ENCODE measurements around the gene LRP1. TPM values are rescaled to one million over a fixed set of nuclear protein-coding genes. Genes with fewer than 3 reads are reported as not detected.
A peak's percentile ranks its signal among the peaks of the same experiment; 100 is the strongest.

The LRP1 gene
- total RNA-seq, 2 experiments from 2014 or later = 6.6 to 8.5 TPM

- Histone ChIP-seq H3K4me1 (ENCODE audit: insufficient read depth, low read length) (peaks cover 73% of the 10 kb centered on the region), H3K27me3 (ENCODE audit: control insufficient read depth in 1 of 2, insufficient read depth in 2 of 2, low read length in 2 of 2) (peaks cover 27 to 30% of the 10 kb centered on the region in 2 experiments), H3K36me3 (ENCODE audit: insufficient read depth, low read length) (peaks cover 39% of the 10 kb centered on the region), H3K9me3 (ENCODE audit: control insufficient read depth in 1 of 2, insufficient read depth in 1 of 2, low read length in 2 of 2) (peaks cover 0 to 17% of the 10 kb centered on the region in 2 experiments), H3K27ac (ENCODE audit: low read depth in 1 of 2, low read length in 2 of 2) (peak overlapping the region in 1 of 2 donors; percentile 9), H3K4me3 (ENCODE audit: low read length) (no peak overlapping the region)
- POLR2A ChIA-PET = interaction anchor here (1.8 kb wide), 1 partner anchor 9 kb away, joined by 6 read pairs; no protein-coding TSS in a partner anchor
- no peak for DNase-seq
- Mint-ChIP-seq H3K36me3 (ENCODE audit: low read depth) (peaks cover 48% of the 10 kb centered on the region), H3K27me3 (peaks cover 28% of the 10 kb centered on the region), H3K4me1 (ENCODE audit: low read depth) (peaks cover 66% of the 10 kb centered on the region), H3K9me3 (no peaks in the 10 kb centered on the region), H3K27ac (no peak overlapping the region), H3K4me3 (no peak overlapping the region)
- intact Hi-C loops (cut with DNase I, micrococcal nuclease) = loop anchor here in 1 of 2 experiments (5.0 kb wide), 1 partner anchor 151 kb away; no protein-coding TSS in a partner anchor
- CTCF ChIA-PET = no interaction called here
- TF ChIP-seq, protein P1, sequence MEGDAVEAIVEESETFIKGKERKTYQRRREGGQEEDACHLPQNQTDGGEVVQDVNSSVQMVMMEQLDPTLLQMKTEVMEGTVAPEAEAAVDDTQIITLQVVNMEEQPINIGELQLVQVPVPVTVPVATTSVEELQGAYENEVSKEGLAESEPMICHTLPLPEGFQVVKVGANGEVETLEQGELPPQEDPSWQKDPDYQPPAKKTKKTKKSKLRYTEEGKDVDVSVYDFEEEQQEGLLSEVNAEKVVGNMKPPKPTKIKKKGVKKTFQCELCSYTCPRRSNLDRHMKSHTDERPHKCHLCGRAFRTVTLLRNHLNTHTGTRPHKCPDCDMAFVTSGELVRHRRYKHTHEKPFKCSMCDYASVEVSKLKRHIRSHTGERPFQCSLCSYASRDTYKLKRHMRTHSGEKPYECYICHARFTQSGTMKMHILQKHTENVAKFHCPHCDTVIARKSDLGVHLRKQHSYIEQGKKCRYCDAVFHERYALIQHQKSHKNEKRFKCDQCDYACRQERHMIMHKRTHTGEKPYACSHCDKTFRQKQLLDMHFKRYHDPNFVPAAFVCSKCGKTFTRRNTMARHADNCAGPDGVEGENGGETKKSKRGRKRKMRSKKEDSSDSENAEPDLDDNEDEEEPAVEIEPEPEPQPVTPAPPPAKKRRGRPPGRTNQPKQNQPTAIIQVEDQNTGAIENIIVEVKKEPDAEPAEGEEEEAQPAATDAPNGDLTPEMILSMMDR (IDR thresholded peaks at IDR 0.05) = no peak
- ATAC-seq (ENCODE audit: poor library complexity) = no peak
Observed at GRCh38 chr12:57233357-57234232, 105.3 kb downstream of the LRP1 start.

DNA sequence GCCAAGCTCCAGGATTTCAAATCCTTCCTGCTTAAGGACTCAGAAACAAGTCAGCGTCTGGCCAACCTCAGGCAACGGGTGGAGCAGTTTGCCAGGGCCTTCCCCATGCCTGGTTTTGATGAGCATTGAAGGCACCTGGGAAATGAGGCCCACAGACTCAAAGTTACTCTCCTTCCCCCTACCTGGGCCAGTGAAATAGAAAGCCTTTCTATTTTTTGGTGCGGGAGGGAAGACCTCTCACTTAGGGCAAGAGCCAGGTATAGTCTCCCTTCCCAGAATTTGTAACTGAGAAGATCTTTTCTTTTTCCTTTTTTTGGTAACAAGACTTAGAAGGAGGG is 105.9 kb downstream of the LRP1 start:
- ChIA-PET POLR2A (interaction anchor here (1.8 kb wide), 1 partner anchor 8 kb away, joined by 6 read pairs; no protein-coding TSS in a partner anchor), CTCF (no interaction called here)
- intact Hi-C loops (cut with DNase I, micrococcal nuclease) = loop anchor here in 1 of 2 experiments (5.0 kb wide), 1 partner anchor 152 kb away; no protein-coding TSS in a partner anchor
- DNase-seq = no peak
- Histone ChIP-seq H3K4me3 (ENCODE audit: low read length) (no peak overlapping the region), H3K27me3 (ENCODE audit: control insufficient read depth in 1 of 2, insufficient read depth in 2 of 2, low read length in 2 of 2) (peaks cover 33% of the 10 kb centered on the region in 2 experiments), H3K36me3 (ENCODE audit: insufficient read depth, low read length) (peaks cover 39% of the 10 kb centered on the region), H3K27ac (ENCODE audit: low read depth in 1 of 2, low read length in 2 of 2) (peak overlapping the region in 1 of 2 donors; percentile 9), H3K9me3 (ENCODE audit: control insufficient read depth in 1 of 2, insufficient read depth in 1 of 2, low read length in 2 of 2) (peaks cover 0 to 19% of the 10 kb centered on the region in 2 experiments), H3K4me1 (ENCODE audit: insufficient read depth, low read length) (peaks cover 73% of the 10 kb centered on the region)
- Mint-ChIP-seq H3K4me3 (no peak overlapping the region), H3K36me3 (ENCODE audit: low read depth) (peaks cover 48% of the 10 kb centered on the region), H3K27ac (peak overlapping the region; percentile 65), H3K4me1 (ENCODE audit: low read depth) (peaks cover 66% of the 10 kb centered on the region), H3K9me3 (no peaks in the 10 kb centered on the region), H3K27me3 (peaks cover 34% of the 10 kb centered on the region)
- no peak for ATAC-seq (ENCODE audit: poor library complexity)
- TF ChIP-seq, protein P1 (IDR thresholded peaks at IDR 0.05) = no peak

- POLR2A ChIA-PET = no interaction called here
- intact Hi-C loops (cut with DNase I, micrococcal nuclease) = loop anchor here in 1 of 2 experiments (5.0 kb wide), 2 partner anchors 107 to 152 kb away; partner anchors contain the start of gene LRP1
- CTCF ChIA-PET = no interaction called here
- ATAC-seq (ENCODE audit: poor library complexity) (no peak), DNase-seq (peak in 2 of 14 experiments; percentile 17 to 22)
- H3K4me1 Mint-ChIP-seq (ENCODE audit: low read depth) = peaks cover 66% of the 10 kb centered on the region
- peak overlapping the region; percentile 65 for H3K27ac Mint-ChIP-seq
- H3K9me3 Mint-ChIP-seq = no peaks in the 10 kb centered on the region
- TF ChIP-seq, protein P1 (IDR thresholded peaks at IDR 0.05) = no peak
- Histone ChIP-seq H3K9me3 (ENCODE audit: control insufficient read depth in 1 of 2, insufficient read depth in 1 of 2, low read length in 2 of 2) (peaks cover 0 to 19% of the 10 kb centered on the region in 2 experiments), H3K4me3 (ENCODE audit: low read length) (no peak overlapping the region), H3K36me3 (ENCODE audit: insufficient read depth, low read length) (peaks cover 39% of the 10 kb centered on the region), H3K27me3 (ENCODE audit: control insufficient read depth in 1 of 2, insufficient read depth in 2 of 2, low read length in 2 of 2) (peaks cover 33% of the 10 kb centered on the region in 2 experiments), H3K4me1 (ENCODE audit: insufficient read depth, low read length) (peaks cover 73% of the 10 kb centered on the region), H3K27ac (ENCODE audit: low read depth in 1 of 2, low read length in 2 of 2) (peak overlapping the region in 1 of 2 donors; percentile 9)
- H3K36me3 Mint-ChIP-seq (ENCODE audit: low read depth) = peaks cover 45% of the 10 kb centered on the region
- H3K4me3 Mint-ChIP-seq = peak overlapping the region; percentile 31
- H3K27me3 Mint-ChIP-seq = peaks cover 38% of the 10 kb centered on the region
Observed at GRCh38 chr12:57234571-57235016, 106.3 kb downstream of the LRP1 start.

Measured in CD4-positive, alpha-beta T cell (primary cell).